GM10248 (cell line): ENCODE data around the gene ITGAE.

Source experiments
- CTCF ChIA-PET: fragments of 300-600 bp; sonication (Branson Sonifier 250); formaldehyde crosslinking; extraction: SDS; loops from one replicate; lab custom pipeline; 2021; ENCODE audit warnings: antibody characterized with exemption; lab: Yijun Ruan, JAX
- POLR2A ChIA-PET: fragments of 350-650 bp; sonication (Branson Sonifier 250); formaldehyde crosslinking; extraction: SDS; loops from one replicate; lab custom pipeline; 2020; ENCODE audit warnings: antibody characterized with exemption; lab: Yijun Ruan, JAX
- DNase-seq: peaks from one replicate; pipeline ENCODE4 v3.0.0; 2012; ENCODE audit errors: extremely low spot score
- CTCF ChIP-seq: IDR thresholded peaks from 2 replicates; pipeline ENCODE4 v1.5.1; 2012; ENCODE audit warnings: mild to moderate bottlenecking, low read depth; ENCODE audit errors: extremely low read depth, missing control alignments, control extremely low read depth

The ITGAE gene

GRCh38 chr17:3803308-3803640 lies 2.3 kb upstream of the ITGAE start:
- no peak for DNase-seq
- ChIA-PET CTCF (no interaction called here), POLR2A (interaction anchor here (0.6 kb wide), 1 partner anchor 14 kb away, joined by 4 read pairs; no protein-coding TSS in a partner anchor)
- TF ChIP-seq CTCF = no peak

GRCh38 chr17:3802461-3803307 lies 1.7 kb upstream of the ITGAE start:
- TF ChIP-seq CTCF = no peak
- POLR2A ChIA-PET = interaction anchor here (0.6 kb wide), 1 partner anchor 14 kb away, joined by 4 read pairs; no protein-coding TSS in a partner anchor
- CTCF ChIA-PET = no interaction called here
- no peak for DNase-seq

- CTCF ChIA-PET = interaction anchor here (1.2 to 1.4 kb wide), 3 partner anchors 13 to 123 kb away, joined by 3 to 5 read pairs (median 3); no protein-coding TSS in a partner anchor
- POLR2A ChIA-PET = no interaction called here
- no peak for TF ChIP-seq CTCF
- no peak for DNase-seq
These were observed 804 bp upstream of the ITGAE start for GRCh38 chr17:3801792-3802191.

- no peak for DNase-seq
- no peak for TF ChIP-seq CTCF
- ChIA-PET CTCF (interaction anchor here (0.9 to 1.4 kb wide), 5 partner anchors 10 to 122 kb away, joined by 3 to 5 read pairs (median 3); no protein-coding TSS in a partner anchor), POLR2A (no interaction called here)
These were observed 359 bp upstream of the ITGAE start for GRCh38 chr17:3801347-3801746.

GRCh38 chr17:3799181-3799945 lies 1.6 kb downstream of the ITGAE start:
- CTCF ChIA-PET = no interaction called here
- DNase-seq = no peak
- POLR2A ChIA-PET = no interaction called here

More at GRCh38 chr17:3799181-3799945, 1.6 kb downstream of the ITGAE start:
- TF ChIP-seq CTCF = no peak
